Suprapubic skin (tissue), 4 donors: ENCODE data around the gene SFRP5. TPM values are rescaled to one million over a fixed set of nuclear protein-coding genes. Genes with fewer than 3 reads are reported as not detected.
A peak's percentile ranks its signal among the peaks of the same experiment; 100 is the strongest.

Experiments
- DNase-seq, 2 donors: peaks; one replicate each; pipeline ENCODE4 v3.0.0-alpha.2; 2019; ENCODE audit warnings: low spot score in 2 of 2
- H3K27ac ChIP-seq: fragments of 200-600 bp; sonication (generic); one replicate; pipeline ENCODE4 v1.5.1; 2019
- H3K27me3 ChIP-seq: fragments of 200-600 bp; sonication (generic); one replicate; pipeline ENCODE4 v1.5.1; 2019
- H3K36me3 ChIP-seq: fragments of 200-600 bp; sonication (generic); one replicate; pipeline ENCODE4 v1.5.1; 2019
- H3K4me1 ChIP-seq: fragments of 200-600 bp; sonication (generic); one replicate; pipeline ENCODE4 v1.5.1; 2019
- H3K4me3 ChIP-seq: fragments of 200-600 bp; sonication (generic); one replicate; pipeline ENCODE4 v1.5.1; 2019; ENCODE audit warnings: mild to moderate bottlenecking
- H3K9me3 ChIP-seq: fragments of 200-600 bp; sonication (generic); one replicate; pipeline ENCODE4 v1.5.1; 2019
- EP300 ChIP-seq: sonication (generic); formaldehyde crosslinking; IDR thresholded peaks from one replicate; pipeline ENCODE4 v1.6.1; 2017; ENCODE audit warnings: antibody characterized with exemption
- POLR2A ChIP-seq, 2 donors: fragments of 450-650 bp; IDR thresholded peaks; one replicate each; pipeline ENCODE4 v1.6.1; 2017; ENCODE audit warnings: antibody characterized with exemption in 2 of 2, mild to moderate bottlenecking in 2 of 2, moderate library complexity in 2 of 2
- POLR2AphosphoS5 ChIP-seq, 3 donors: sonication (generic); formaldehyde crosslinking; IDR thresholded peaks; one replicate each; pipeline ENCODE4 v1.6.1; 2017; ENCODE audit warnings: antibody characterized with exemption in 3 of 3
- WGBS: methylation state at CpG from one replicate; pipeline ENCODE4 v1.1.5; 2018; 5-methylcytosine and 5-hydroxymethylcytosine counted together
- total RNA-seq, 4 donors: library from RNA; depleted of rRNA; stranded (reverse); fragments of >200 nt; gene quantifications; one replicate each; pipeline ENCODE4 v1.1.0, GENCODE V29; 2016
- TF ChIP-seq, protein P1 (sequence below), 2 donors: fragments of 200-600 bp in 1 of 2; fragments of 450-650 bp in 1 of 2; sonication (generic) in 1 of 2; IDR thresholded peaks; one replicate each; pipeline ENCODE4 v1.5.1; 2016 to 2019; ENCODE audit warnings: antibody characterized with exemption in 2 of 2, mild to moderate bottlenecking in 1 of 2, moderate library complexity in 1 of 2

SFRP5 gene
- total RNA-seq, 4 donors from 2014 or later: 0.91 to 2.2 (median 1.0) TPM

DNA sequence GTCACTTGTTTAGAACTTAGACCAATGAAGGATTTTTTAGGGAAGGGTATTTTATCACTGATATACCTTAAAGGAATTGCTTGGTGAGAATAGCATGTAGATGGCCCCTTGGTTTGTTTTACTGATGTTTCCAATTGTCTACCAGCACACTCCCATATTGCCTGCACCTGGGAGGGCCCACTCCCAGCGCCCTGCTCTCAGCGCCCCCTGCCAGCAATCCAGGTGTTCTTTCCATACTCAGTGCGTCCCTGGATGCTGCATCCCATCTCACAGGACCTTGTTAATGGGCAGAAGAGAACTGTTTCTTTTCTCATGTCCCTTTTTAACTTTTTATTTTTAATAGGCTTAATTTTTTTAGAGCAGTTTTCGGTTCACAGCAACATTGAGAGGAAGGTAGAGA is 24.1 kb upstream of the SFRP5 start:
- Histone ChIP-seq H3K36me3 (no peaks in the 10 kb centered on the region), H3K27me3 (peaks cover 13% of the 10 kb centered on the region), H3K4me3 (no peak overlapping the region), H3K9me3 (no peaks in the 10 kb centered on the region), H3K4me1 (peaks cover 3% of the 10 kb centered on the region), H3K27ac (no peak overlapping the region)
- 64% methylated on average over 4 of the region's 4 CpGs for WGBS
- no peak for DNase-seq
- no peak for TF ChIP-seq POLR2A (IDR thresholded peaks at IDR 0.05)
- no peak for TF ChIP-seq POLR2AphosphoS5 (IDR thresholded peaks at IDR 0.05)
- no peak for TF ChIP-seq EP300
- TF ChIP-seq, protein P1, sequence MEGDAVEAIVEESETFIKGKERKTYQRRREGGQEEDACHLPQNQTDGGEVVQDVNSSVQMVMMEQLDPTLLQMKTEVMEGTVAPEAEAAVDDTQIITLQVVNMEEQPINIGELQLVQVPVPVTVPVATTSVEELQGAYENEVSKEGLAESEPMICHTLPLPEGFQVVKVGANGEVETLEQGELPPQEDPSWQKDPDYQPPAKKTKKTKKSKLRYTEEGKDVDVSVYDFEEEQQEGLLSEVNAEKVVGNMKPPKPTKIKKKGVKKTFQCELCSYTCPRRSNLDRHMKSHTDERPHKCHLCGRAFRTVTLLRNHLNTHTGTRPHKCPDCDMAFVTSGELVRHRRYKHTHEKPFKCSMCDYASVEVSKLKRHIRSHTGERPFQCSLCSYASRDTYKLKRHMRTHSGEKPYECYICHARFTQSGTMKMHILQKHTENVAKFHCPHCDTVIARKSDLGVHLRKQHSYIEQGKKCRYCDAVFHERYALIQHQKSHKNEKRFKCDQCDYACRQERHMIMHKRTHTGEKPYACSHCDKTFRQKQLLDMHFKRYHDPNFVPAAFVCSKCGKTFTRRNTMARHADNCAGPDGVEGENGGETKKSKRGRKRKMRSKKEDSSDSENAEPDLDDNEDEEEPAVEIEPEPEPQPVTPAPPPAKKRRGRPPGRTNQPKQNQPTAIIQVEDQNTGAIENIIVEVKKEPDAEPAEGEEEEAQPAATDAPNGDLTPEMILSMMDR (IDR thresholded peaks at IDR 0.05): no peak

DNA sequence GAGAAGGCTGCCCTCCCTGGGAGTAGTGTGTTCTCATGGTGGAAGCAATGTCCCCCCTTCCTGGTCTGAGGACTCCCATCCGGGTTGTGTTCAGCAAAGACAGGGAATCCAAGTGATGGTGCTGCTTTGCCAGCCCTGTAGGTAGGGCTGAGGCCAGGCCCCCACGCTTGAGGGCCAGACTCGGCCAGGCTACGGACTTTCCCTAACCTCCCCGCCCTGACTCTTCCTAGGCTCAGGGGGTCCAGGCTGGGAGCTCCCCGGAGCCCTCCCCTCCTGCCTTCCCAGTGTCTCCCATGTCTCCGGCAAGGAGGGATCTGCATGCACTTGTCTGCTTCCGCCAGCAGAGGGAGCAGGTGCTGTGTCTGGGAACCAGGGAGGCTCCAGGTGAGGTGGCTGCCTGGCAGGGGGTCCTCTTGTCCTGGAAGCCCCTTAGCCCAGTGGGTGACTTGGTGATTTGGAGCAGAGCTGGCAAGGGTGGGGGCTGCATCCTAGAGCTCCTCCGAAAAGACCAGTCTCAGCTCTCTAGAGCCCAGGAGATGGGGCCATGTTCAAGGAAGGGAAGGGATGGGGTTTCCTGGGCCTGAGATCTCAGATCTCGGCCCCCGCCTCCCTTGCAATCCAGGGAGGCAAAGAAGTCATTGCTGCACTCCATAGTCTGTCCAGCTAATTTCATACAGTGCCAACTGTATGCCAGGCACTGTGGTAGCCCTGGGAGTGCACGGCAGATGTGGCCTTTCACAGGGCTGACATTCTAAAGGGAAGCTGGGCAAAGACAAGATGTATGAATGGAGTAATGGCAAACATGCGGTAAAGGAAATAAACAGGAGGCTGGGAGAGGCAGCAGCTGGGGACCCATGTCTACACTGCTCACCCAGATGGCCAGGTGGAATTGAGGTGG is 20.3 kb upstream of the SFRP5 start:
- no peaks in the 10 kb centered on the region for H3K9me3 ChIP-seq
- H3K4me1 ChIP-seq: peaks cover 10% of the 10 kb centered on the region
- peaks cover 16% of the 10 kb centered on the region for H3K27me3 ChIP-seq
- no peak overlapping the region for H3K4me3 ChIP-seq
- no peak for TF ChIP-seq POLR2A (IDR thresholded peaks at IDR 0.05)
- TF ChIP-seq, protein P1 (IDR thresholded peaks at IDR 0.05): peak; percentile 76 to 88
- no peaks in the 10 kb centered on the region for H3K36me3 ChIP-seq
- no peak overlapping the region for H3K27ac ChIP-seq
- DNase-seq: peak in 1 of 2 donors; percentile 78
- WGBS: 24% methylated on average over 12 of the region's 13 CpGs

DNA sequence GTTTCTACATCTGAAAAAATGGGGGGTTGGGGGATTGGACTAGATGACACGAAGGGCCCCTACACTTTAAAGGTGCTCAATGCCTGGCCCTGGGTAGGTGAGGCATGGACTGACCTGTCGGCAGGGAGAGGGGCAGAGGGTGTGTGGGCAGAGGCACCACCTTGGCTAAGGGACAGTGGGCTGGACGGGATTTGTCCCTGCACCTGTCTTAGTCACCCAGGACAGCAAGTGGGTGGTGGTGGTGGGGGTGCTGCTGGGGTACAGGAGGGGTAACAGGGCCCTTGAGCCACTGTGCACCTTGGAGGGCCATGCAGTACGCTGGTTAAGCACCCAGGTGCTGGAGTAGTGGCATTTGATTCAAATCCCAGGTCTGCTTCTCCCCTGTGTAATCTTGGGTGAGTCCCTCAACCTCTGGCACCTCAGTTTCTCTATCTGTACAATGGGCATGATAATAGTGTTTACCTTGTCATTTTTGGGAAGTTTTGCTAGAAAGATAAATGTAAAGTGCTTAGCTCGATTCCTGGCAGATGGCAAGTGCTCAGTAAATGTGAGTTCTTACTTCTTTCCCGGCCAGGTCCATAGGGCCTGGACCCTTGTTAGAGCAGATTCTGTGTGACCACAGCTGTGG is 18.1 kb upstream of the SFRP5 start:
- H3K36me3 ChIP-seq: no peaks in the 10 kb centered on the region
- no peak for DNase-seq
- no peak overlapping the region for H3K4me3 ChIP-seq
- no peak overlapping the region for H3K27ac ChIP-seq
- TF ChIP-seq POLR2AphosphoS5 (IDR thresholded peaks at IDR 0.05) (no peak), POLR2A (IDR thresholded peaks at IDR 0.05) (no peak), EP300 (no peak)
- TF ChIP-seq, protein P1 (IDR thresholded peaks at IDR 0.05): no peak
- WGBS: 86% methylated on average over 2 of the region's 6 CpGs
- H3K9me3 ChIP-seq: no peaks in the 10 kb centered on the region
- peaks cover 9% of the 10 kb centered on the region for H3K4me1 ChIP-seq
- peaks cover 16% of the 10 kb centered on the region for H3K27me3 ChIP-seq

DNA sequence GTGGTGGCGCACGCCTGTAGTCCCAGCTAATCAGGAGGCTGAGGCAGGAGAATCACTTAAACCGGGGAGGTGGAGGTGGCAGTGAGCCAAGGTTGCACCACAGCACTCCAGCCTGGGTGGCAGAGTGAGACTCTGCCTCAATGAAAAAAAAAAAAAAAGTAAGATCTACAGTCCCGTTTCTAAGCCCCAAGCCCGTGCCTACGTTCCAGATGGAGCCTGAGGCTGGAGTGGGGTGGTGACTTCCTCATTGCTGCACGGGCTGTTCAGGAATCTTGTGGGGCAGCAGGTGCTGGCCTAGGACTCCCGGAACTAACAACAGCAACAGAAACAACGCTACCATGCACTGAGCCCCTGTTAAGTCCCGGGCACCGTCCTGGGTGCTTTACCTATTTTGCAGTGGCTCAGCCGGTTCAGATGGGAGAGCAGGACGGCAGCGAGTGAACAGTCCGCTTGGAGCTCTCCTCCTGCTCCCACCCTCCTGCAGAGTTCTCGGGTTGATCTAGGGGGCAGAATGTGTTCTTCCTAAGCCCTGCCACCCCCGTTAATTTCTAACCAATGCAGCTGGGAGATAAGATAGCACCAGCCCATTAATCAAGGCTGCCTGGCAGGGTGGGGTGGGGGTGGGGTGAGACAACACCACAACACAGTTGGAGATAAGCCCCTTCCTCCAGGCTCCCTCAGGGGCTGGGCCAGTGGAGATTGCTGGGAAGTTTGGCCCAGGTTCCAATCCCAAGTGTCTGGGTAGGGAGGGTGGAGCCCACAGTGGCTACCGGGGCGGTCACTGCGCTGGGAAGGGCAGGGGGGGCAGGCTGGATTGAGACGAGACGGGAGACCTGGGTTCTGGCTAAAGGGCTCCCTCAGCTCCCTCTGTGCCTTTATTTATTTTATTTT is 17.0 kb upstream of the SFRP5 start:
- TF ChIP-seq EP300 (no peak), POLR2A (IDR thresholded peaks at IDR 0.05) (no peak), POLR2AphosphoS5 (IDR thresholded peaks at IDR 0.05) (no peak)
- Histone ChIP-seq H3K36me3 (no peaks in the 10 kb centered on the region), H3K9me3 (no peaks in the 10 kb centered on the region), H3K27me3 (peaks cover 16% of the 10 kb centered on the region), H3K27ac (no peak overlapping the region), H3K4me1 (peaks cover 9% of the 10 kb centered on the region), H3K4me3 (no peak overlapping the region)
- WGBS: 17% methylated on average over 17 of the region's 22 CpGs
- DNase-seq: no peak

DNA sequence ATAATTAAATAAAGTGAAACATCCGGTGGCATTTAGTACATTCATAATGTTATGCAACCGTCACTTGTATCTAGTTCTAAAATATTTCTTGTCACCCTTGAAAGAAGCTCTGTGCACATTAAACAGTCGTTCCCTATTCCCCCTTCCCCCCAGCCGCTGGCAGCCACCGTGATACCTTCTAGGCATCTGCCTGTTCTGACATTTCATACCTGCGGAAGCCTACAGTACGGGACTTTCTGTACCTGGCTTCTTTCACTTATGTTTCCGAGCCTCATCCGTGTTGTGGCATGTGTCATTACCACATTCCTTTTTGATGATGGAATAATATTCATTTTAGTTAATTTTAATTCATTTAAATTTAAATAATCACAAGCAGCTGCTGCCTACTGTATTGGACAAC is 13.9 kb upstream of the SFRP5 start:
- Histone ChIP-seq H3K27me3 (peaks cover 7% of the 10 kb centered on the region), H3K9me3 (no peaks in the 10 kb centered on the region), H3K4me1 (peaks cover 29% of the 10 kb centered on the region), H3K4me3 (no peak overlapping the region), H3K36me3 (no peaks in the 10 kb centered on the region), H3K27ac (no peak overlapping the region)
- 42% methylated on average over 9 of the region's 9 CpGs for WGBS
- DNase-seq: no peak
- TF ChIP-seq, protein P1 (IDR thresholded peaks at IDR 0.05): no peak
- TF ChIP-seq POLR2AphosphoS5 (IDR thresholded peaks at IDR 0.05) (no peak), POLR2A (IDR thresholded peaks at IDR 0.05) (no peak), EP300 (no peak)
